GM20000 (cell line): Measurements from ENCODE around the gene OSGEP.

Source experiments
- DNase-seq: peaks from one replicate; pipeline ENCODE4 v3.0.0; 2012; ENCODE audit warnings: low spot score
- TF ChIP-seq, protein P1 (sequence below): IDR thresholded peaks from 2 replicates; pipeline ENCODE4 v1.5.1; 2012; ENCODE audit warnings: mild to moderate bottlenecking, control low read depth; ENCODE audit errors: extremely low read depth, missing control alignments

Gene OSGEP

DNA sequence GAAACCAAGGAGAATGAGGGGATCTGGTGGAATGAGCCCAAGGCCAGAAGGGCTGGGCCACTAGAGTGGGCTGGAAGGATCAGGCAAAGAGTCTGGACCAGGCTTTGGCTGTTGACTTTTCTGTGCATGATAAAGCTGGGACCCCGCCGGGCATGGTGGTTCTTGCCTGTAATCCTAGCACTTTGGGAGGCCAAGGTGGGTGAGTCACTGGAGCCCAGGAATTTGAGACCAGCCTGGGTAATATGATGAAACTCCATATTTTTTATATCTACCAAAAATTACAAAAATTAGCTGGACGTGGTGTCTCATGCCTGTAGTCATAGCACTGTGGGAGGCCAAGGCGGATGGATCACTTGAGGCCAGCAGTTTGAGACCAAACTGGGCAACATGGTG is 18.3 kb downstream of the OSGEP start:
- TF ChIP-seq, protein P1, sequence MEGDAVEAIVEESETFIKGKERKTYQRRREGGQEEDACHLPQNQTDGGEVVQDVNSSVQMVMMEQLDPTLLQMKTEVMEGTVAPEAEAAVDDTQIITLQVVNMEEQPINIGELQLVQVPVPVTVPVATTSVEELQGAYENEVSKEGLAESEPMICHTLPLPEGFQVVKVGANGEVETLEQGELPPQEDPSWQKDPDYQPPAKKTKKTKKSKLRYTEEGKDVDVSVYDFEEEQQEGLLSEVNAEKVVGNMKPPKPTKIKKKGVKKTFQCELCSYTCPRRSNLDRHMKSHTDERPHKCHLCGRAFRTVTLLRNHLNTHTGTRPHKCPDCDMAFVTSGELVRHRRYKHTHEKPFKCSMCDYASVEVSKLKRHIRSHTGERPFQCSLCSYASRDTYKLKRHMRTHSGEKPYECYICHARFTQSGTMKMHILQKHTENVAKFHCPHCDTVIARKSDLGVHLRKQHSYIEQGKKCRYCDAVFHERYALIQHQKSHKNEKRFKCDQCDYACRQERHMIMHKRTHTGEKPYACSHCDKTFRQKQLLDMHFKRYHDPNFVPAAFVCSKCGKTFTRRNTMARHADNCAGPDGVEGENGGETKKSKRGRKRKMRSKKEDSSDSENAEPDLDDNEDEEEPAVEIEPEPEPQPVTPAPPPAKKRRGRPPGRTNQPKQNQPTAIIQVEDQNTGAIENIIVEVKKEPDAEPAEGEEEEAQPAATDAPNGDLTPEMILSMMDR, result no peak
- DNase-seq, result no peak

DNA sequence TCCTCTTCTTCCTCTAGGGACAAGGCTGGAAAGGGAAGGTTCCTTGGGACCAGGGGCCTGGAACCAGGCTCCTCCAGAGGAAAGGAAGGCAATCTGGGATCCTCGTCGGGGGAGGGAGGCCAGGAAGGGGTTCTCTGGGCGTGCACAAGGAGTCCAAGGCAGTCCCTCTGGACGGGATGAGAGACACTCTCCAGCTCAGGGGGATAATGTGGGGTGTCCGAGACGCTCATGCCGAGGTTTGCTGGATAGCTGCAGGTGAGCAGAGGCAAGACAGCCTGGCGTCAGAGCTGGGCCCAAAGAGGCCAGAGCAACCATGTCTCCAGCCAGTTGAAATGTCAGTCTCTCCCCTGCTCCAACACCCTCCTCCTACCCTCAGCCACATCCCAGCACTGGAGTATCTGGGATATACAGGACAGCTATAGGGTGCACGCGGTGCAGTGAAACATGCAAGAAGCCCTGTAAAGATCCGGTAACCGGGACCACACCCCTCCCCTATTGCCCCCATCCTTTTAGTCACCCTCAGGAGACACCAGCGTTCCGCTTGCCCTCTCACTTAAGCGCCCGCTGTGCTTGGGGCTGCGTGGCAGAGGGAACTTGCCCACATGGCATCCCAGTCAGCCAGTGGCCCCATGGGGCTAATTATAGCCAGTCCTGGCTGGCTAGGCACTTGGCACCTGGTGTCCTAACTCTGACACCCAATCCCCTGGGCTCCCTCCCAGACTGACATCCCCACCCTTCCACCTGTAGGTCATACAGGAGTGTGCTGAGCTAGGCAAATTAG is 18.8 kb downstream of the OSGEP start, which contains the start of gene KLHL33:
TSS of gene KLHL33 (minus strand) at position 585 of the 781 bp plus-strand sequence. CDS start at position 230, 355 bp downstream.
- TF ChIP-seq, protein P1, result no peak
- DNase-seq, result no peak

DNA sequence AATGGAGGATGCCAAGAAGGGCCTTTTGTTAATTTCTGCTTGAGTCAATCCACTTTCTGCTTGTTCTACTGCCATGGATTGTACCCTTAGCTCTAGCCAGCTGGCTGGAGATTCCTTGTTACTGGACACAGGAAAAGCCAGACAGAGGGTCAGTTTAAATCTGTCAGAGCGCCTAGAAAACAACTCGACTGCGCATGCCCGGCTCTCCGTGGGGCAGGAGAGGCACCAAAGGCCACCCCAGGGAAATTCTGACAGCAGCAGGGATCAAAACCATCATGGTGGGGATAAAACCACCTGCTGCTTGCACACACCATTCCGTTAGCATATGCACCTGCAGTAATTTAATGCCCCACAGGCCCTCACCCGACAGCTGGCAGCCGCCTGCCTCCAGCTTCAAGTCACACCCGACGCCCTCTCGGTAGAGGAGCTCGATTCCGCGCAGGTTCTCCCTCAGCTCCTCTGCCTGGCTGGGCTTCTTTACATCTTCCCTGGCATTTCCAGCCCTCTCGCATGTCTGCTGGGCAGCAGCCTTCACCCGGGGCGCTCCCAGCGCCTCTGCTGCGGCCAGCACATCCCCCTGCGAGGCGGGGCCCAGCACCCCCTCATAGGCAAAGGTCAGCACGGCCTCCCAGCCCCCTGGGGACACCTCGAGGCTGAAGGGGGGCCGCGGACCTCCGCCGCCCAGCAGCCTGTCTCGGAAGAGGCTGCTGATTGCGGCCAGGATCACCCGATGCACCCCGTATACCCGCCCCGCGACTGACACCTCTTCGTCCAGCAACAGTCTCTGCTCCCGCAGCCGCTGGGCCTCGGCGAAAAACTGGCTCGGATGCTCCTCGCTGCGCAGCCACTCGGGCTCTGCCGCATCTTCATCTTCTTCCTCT is 19.7 kb downstream of the OSGEP start:
- TF ChIP-seq, protein P1, result no peak
- no peak for DNase-seq

DNA sequence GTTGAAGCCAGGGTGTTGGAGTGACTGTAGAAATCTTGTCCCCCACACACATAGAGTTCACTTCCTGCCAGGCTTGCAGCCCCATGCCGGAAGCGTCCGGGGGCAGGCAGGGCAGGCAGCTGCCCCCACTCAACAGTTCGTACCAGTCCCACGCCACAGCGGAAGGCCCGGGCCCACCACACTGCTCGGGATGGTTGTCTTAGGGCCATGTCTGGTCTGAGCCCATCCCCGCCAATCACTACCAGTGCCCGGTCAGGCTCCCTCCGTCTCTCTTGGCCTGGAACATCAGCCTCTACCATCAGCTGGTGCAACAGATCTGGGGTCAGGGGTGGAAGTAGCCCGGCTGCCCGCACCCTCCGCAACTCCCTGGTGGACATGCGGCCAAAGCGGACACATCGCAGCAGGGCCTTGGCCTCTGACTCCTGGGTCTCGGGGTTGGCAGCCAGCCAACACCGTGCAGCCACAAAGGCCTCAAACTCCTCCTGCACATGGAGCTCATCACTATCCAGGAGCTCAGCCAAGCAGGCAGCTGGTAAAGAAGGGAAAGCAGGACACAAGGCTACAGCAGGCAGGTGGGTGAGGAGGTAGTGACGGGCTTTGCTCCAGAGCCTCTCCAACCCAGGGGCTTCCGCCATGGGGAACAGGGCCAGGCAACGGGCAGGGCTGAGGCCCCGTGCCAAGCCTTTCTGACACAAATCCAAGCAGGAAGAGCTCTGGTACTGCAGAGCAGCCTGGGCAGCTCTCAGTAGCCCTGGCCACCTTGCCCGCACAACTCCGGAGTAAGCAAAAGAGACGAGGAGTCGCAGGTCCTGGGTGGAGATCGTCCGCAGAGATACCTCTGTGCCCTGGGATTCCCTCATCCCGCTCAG is 24.6 kb downstream of the OSGEP start:
- DNase-seq, result no peak
- TF ChIP-seq, protein P1, result no peak

DNA sequence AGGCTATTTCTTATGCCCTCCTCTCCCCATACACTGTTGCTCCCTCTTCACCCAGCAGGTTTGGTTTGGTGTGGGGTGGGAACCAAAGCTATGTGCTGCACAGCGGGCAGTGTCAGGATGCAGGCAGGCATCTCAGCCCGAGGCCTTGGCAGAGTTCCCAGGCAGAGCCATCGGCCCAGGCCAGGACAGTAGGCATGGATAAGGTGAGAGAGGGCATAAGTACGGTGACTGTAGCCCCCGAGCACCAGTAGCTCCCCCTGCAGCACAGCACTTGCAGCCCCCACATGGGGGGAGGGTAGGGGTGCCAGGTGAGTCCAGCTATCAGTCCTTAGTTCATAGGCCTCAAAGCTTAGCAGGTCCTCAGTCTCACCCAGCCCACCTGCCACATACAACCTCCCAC is 25.8 kb downstream of the OSGEP start:
- TF ChIP-seq, protein P1, result no peak
- no peak for DNase-seq

DNA sequence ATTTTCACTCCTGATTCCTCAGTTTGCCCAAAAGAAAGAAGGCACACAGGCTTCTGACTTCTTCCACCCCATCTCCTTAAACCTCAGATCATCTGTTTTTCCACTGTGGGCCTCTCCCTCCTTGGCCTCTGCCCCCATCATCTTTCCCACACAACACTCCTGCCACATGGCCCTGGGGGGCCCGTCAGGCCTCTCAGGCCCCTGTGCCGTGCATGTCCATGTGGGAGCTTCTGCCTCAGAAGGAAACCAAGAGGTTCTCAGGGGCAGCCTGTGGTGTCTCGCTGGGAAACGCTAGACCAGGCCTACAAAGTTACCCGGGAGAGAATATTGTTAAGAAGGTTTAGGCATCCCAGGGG is 26.6 kb downstream of the OSGEP start:
- TF ChIP-seq, protein P1, result no peak
- no peak for DNase-seq
